Hepatocyte (in vitro differentiated cells): ENCODE measurements around the gene MOB3B. TPM values are rescaled to one million over a fixed set of nuclear protein-coding genes. Genes with fewer than 3 reads are reported as not detected.
A peak's percentile ranks its signal among the peaks of the same experiment; 100 is the strongest.

ENCODE experiments used
- DNase-seq: peaks from one replicate; pipeline ENCODE4 v3.0.0-alpha.2; 2016; ENCODE audit warnings: low spot score
- H2AFZ ChIP-seq: fragments of 200-600 bp; sonication (generic); 2 replicates; pipeline ENCODE4 v1.6.0; 2016; ENCODE audit warnings: antibody characterized with exemption, mild to moderate bottlenecking
- H3K27ac ChIP-seq: fragments of 200-600 bp; sonication (generic); 2 replicates; pipeline ENCODE4 v1.5.1; 2016; ENCODE audit warnings: mild to moderate bottlenecking
- H3K27me3 ChIP-seq: fragments of 200-600 bp; sonication (generic); 2 replicates; pipeline ENCODE4 v1.6.1; 2016
- H3K36me3 ChIP-seq: fragments of 200-600 bp; sonication (generic); replicated peaks from 2 replicates; pipeline ENCODE4 v1.5.1; 2016; ENCODE audit warnings: low read depth; ENCODE audit not compliant: insufficient read depth
- H3K4me1 ChIP-seq: fragments of 200-600 bp; sonication (generic); 2 replicates; pipeline ENCODE4 v1.5.1; 2016; ENCODE audit warnings: mild to moderate bottlenecking, moderate library complexity; ENCODE audit not compliant: insufficient read depth
- H3K4me2 ChIP-seq: fragments of 200-600 bp; sonication (generic); 2 replicates; pipeline ENCODE4 v1.6.0; 2016
- H3K4me3 ChIP-seq: fragments of 200-600 bp; sonication (generic); 2 replicates; pipeline ENCODE4 v1.5.1; 2016; ENCODE audit warnings: mild to moderate bottlenecking
- H3K79me2 ChIP-seq: fragments of 200-600 bp; sonication (generic); 2 replicates; pipeline ENCODE4 v1.6.0; 2017; ENCODE audit warnings: mild to moderate bottlenecking
- H3K9me2 ChIP-seq: fragments of 200-600 bp; sonication (generic); replicated peaks from 2 replicates; pipeline ENCODE4 v1.6.0; 2017; ENCODE audit warnings: mild to moderate bottlenecking; ENCODE audit not compliant: insufficient read depth
- H3K9me3 ChIP-seq: fragments of 200-600 bp; sonication (generic); 2 replicates; pipeline ENCODE4 v1.5.1; 2016; ENCODE audit warnings: low read depth, mild to moderate bottlenecking
- H4K20me1 ChIP-seq: fragments of 200-600 bp; sonication (generic); 2 replicates; pipeline ENCODE4 v1.6.0; 2016; ENCODE audit warnings: mild to moderate bottlenecking; ENCODE audit not compliant: insufficient read depth, poor library complexity, severe bottlenecking
- EZH2 ChIP-seq: fragments of 200-600 bp; sonication (generic); IDR thresholded peaks from 2 replicates; pipeline ENCODE4 v1.6.1; 2016; ENCODE audit warnings: antibody characterized with exemption, mild to moderate bottlenecking, borderline replicate concordance
- EZH2phosphoT487 ChIP-seq: fragments of 200-600 bp; sonication (generic); IDR thresholded peaks from one replicate; pipeline ENCODE4 v1.6.1; 2018; ENCODE audit warnings: antibody characterized with exemption, mild to moderate bottlenecking, low read depth, moderate library complexity; ENCODE audit not compliant: unreplicated experiment, severe bottlenecking
- WGBS: methylation state at CpG from one replicate; pipeline ENCODE4 v1.1.6; 2016; ENCODE audit warnings: low lambda C conversion rate; ENCODE audit errors: missing lambda C conversion rate; 5-methylcytosine and 5-hydroxymethylcytosine counted together
- polyA plus RNA-seq: library from polyadenylated mRNA; unstranded; fragments of >200 nt; fragmentation: Nextera tagmentation; extraction: Ambion mirVana; gene quantifications from 2 replicates; pipeline ENCODE4 v1.2.1, GENCODE V29; 2016
- total RNA-seq: library from RNA; depleted of rRNA; stranded (reverse); fragments of >200 nt; gene quantifications from 2 replicates; pipeline ENCODE4 v1.2.3, GENCODE V29; 2014
- TF ChIP-seq, protein P1 (sequence below): fragments of 200-600 bp; sonication (generic); IDR thresholded peaks from 2 replicates; pipeline ENCODE4 v1.5.1; 2016; ENCODE audit warnings: antibody characterized with exemption, mild to moderate bottlenecking; ENCODE audit not compliant: poor library complexity

The MOB3B gene
- total and polyA plus RNA-seq, 2 experiments from 2014 or later = 13.3 to 13.5 TPM

GRCh38 chr9:27387722-27388121 is 141.9 kb downstream of the MOB3B start:
- no peaks in the 10 kb centered on the region for H3K27me3 ChIP-seq
- H4K20me1 ChIP-seq = no peaks in the 10 kb centered on the region
- no peak overlapping the region for H3K4me2 ChIP-seq
- no peaks in the 10 kb centered on the region for H3K36me3 ChIP-seq
- H3K79me2 ChIP-seq = peaks cover 48% of the 10 kb centered on the region
- no peak overlapping the region for H2AFZ ChIP-seq
- TF ChIP-seq EZH2phosphoT487 (no peak), EZH2 (no peak)
- TF ChIP-seq, protein P1, sequence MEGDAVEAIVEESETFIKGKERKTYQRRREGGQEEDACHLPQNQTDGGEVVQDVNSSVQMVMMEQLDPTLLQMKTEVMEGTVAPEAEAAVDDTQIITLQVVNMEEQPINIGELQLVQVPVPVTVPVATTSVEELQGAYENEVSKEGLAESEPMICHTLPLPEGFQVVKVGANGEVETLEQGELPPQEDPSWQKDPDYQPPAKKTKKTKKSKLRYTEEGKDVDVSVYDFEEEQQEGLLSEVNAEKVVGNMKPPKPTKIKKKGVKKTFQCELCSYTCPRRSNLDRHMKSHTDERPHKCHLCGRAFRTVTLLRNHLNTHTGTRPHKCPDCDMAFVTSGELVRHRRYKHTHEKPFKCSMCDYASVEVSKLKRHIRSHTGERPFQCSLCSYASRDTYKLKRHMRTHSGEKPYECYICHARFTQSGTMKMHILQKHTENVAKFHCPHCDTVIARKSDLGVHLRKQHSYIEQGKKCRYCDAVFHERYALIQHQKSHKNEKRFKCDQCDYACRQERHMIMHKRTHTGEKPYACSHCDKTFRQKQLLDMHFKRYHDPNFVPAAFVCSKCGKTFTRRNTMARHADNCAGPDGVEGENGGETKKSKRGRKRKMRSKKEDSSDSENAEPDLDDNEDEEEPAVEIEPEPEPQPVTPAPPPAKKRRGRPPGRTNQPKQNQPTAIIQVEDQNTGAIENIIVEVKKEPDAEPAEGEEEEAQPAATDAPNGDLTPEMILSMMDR = no peak
- WGBS = 91% methylated on average over 3 of the region's 3 CpGs
- H3K4me1 ChIP-seq = peaks cover 40% of the 10 kb centered on the region
- no peak overlapping the region for H3K4me3 ChIP-seq
- DNase-seq = no peak
- no peaks in the 10 kb centered on the region for H3K9me3 ChIP-seq
- no peaks in the 10 kb centered on the region for H3K9me2 ChIP-seq
- H3K27ac ChIP-seq = peak overlapping the region; percentile 86

DNA sequence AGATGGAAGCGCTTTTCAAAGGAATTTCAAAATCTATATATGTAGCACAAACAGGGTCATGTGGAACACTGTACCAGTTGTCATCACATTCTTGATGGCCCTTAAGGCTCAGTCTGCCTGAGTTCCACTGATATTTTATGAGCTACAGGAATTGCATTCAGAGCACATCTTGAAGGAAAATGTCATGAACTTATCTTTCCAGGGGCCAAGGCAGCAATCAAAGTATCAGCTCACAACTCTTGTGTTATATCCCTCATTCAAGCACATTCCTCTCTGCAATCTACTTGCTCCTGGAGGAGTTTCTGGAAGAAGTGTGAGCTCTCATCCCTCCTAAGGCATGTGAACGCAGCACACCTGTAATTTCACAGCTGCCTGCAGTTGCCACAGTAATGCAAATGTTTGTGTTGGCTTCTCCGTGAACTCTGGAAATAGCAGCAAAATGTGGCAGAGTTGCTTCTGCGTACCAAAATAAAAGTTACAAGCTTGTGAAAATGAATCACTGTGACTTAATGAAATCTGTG is 143.0 kb downstream of the MOB3B start:
- H3K4me2 ChIP-seq = peak overlapping the region; percentile 3
- 36% methylated on average over 4 of the region's 4 CpGs for WGBS
- H2AFZ ChIP-seq = no peak overlapping the region
- H3K27ac ChIP-seq = peak overlapping the region; percentile 86
- H3K9me2 ChIP-seq = no peaks in the 10 kb centered on the region
- H3K4me1 ChIP-seq = peaks cover 49% of the 10 kb centered on the region
- peaks cover 40% of the 10 kb centered on the region for H3K79me2 ChIP-seq
- TF ChIP-seq, protein P1 = no peak
- no peaks in the 10 kb centered on the region for H3K9me3 ChIP-seq
- peak; percentile 47 for DNase-seq
- no peaks in the 10 kb centered on the region for H3K27me3 ChIP-seq
- no peaks in the 10 kb centered on the region for H4K20me1 ChIP-seq
- no peak overlapping the region for H3K4me3 ChIP-seq
- H3K36me3 ChIP-seq = no peaks in the 10 kb centered on the region

DNA sequence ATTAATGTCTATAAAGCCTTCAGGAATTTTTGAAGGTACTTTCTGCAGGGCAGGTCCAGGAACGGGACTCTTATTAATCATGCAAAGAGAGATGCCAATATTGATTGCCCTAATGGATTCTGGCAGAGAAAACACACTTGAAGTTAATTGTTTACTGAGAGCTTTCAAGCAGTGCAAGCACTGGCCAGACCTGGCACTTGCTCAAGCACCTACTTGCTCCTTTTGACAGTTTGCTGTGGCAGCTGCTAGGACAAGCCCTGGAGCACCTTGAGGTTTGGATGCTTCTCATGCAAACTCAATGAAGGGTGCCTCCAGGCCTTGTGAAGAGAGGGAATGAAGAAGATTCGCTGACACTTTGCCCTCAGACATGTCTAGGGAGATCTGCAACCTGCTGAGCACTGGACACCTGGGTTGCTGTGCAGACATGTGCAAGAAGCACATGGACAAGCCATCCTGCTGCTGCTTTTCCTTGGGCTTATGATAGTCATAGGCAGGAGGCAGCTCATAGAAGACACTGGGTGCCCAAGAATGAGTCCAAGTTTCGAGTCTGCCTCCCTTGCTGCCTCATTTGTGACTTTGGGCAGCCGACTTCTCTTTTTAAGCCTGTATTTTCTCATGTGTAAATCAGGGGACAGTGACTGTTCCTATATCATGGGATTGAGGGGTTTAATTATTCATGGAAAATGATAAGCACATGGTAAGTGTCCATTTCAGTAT is 143.8 kb downstream of the MOB3B start:
- Histone ChIP-seq H3K9me3 (no peaks in the 10 kb centered on the region), H3K4me3 (no peak overlapping the region), H2AFZ (no peak overlapping the region), H3K9me2 (no peaks in the 10 kb centered on the region), H3K4me2 (peak overlapping the region; percentile 9), H3K27me3 (no peaks in the 10 kb centered on the region), H4K20me1 (no peaks in the 10 kb centered on the region), H3K79me2 (peaks cover 40% of the 10 kb centered on the region), H3K27ac (peak overlapping the region; percentile 86), H3K4me1 (peaks cover 58% of the 10 kb centered on the region), H3K36me3 (no peaks in the 10 kb centered on the region)
- DNase-seq = no peak
- TF ChIP-seq EZH2 (no peak), EZH2phosphoT487 (no peak)
- TF ChIP-seq, protein P1 = no peak
- WGBS = 73% methylated on average over 4 of the region's 4 CpGs
